Hematopoietic multipotent progenitor cell treated with erythropoietin and hydrocortisone succinate and interleukin-3 and kit ligand, for 6 days (in vitro differentiated cells): Measurements from ENCODE around the gene ABCG4.
"Not testable (repeated sequence)": the region's sequence is repeated elsewhere in the genome, so short reads cannot be mapped to it uniquely, and the experiment has no call there.

Experiments
- DNase-seq: peaks from one replicate; pipeline ENCODE4 v3.0.0-alpha.2; 2015

The ABCG4 gene

GRCh38 chr11:119185981-119186634 is 37.3 kb downstream of the ABCG4 start:
- no peak for DNase-seq

GRCh38 chr11:119187123-119187892 is 38.5 kb downstream of the ABCG4 start:
- DNase-seq: no peak

- DNase-seq: no peak
These were observed 39.2 kb downstream of the ABCG4 start for GRCh38 chr11:119188067-119188466.

DNA sequence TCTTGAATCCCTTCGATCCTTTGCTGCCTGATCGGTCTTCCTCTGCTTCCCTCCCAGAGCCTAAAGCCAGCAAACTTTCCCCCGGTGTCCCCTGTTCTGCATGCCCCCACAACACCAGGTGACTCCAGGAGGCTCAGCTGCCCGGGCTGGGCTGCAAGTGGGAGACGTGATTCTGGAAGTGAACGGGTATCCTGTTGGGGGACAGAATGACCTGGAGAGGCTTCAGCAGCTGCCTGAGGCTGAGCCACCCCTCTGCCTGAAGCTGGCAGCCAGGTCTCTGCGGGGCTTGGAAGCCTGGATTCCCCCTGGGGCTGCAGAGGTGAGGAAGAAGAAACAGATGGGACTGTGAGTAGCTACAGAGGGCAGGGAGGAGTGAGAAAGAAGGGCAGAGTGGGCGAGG is 40.0 kb downstream of the ABCG4 start:
- no peak for DNase-seq

DNA sequence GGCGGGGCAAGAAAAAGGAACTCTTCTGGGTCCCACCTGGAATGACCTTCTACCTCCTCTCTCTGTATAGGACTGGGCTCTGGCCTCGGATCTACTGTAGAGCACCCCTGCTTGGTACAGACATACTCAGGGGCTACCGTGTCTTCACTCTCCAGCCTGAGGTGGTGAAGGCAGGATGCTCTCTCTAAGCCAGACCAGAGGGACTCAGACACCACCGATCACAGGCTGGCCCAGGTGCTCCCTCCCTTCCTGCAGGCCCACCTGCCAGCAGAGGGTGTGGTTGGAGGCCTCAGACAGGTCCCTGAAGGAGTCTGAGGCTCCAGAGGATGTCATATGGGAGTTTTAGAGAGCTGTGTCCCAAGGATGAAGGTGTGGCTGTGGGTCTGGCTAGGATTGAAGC is 40.5 kb downstream of the ABCG4 start:
- DNase-seq: no peak

DNA sequence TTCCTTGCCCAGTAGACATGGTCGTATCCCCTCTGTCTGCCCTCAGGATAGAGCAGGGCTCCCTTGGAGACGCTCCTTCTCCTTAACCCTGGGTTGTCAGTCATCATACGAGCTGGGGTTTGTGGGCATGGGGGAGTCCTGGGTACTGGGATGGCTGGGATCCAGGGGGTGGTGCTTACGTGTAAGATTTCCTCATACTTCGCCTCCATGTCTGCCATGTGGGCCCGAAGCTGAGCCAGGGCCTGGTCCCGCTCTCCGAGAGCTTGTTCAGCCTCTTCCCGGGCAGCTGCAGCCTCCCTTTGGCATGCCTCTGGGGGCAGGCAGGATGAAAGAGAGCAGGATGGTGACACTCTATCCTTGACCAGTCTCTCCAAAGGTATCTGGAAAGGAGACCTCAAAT is 41.7 kb downstream of the ABCG4 start:
- no peak for DNase-seq

- DNase-seq: not testable (repeated sequence)
These were observed 42.4 kb downstream of the ABCG4 start for GRCh38 chr11:119191265-119191664.

DNA sequence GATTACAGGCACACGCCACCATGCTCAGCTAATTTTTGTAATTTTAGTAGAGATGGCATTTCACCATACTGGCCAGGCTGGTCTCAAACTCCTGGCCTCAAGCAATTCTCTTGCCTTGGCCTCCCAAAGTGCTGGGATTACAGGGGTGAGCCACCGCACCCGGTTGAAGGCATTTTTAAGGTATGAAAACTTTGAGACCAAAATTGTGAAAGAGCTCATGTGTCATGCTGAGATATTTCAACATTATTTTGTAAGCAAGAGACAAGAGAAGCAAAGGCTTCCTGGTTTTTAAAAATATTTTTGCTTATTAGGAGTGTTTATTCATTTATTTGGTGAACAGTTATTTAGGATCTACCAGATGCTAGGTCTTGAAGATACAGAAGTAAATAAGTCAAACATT is 43.3 kb downstream of the ABCG4 start:
- peak; percentile 27 for DNase-seq

DNA sequence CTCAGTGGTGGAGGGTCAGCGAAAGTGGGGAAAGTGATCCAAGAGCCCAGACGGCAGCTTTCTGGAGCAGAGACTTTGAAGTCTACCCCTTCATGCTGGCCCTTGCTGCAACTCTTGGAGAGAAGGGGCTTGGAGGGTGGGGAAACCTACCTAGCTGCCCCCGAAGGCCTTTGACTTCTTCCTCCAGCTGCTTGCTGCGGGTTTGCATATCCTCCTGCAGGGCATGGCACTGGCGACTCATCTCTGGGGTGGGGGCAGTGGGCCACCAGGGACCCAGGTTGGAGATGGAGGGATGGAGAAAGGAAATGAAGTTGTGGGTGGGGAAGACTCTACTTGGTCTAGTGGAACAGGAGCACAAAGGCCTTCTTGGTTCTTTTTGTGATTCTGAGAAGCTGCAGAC is 44.1 kb downstream of the ABCG4 start:
- DNase-seq: no peak

DNA sequence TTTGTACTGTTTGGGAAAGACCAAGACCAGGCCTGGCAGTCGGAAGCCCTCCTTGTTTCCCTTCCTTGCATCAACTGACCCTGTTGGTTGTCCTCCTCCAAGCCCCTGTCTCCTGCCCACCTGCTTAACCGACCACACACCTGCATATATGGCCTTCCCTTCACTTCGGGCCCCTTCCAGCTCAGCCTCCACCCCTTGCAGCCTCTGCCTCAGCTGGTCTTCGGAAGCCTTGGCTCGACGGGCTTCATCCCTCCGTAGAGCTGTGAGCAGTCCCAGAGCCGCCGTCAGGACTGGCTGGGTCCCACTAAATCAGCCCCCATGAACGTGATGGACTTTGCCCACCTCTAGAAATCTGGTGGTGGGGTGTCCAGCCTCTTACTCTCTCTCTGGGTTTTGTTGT is 44.8 kb downstream of the ABCG4 start:
- no peak for DNase-seq

- no peak for DNase-seq
These were observed 46.1 kb downstream of the ABCG4 start for GRCh38 chr11:119194811-119195440.

- peak; percentile 21 for DNase-seq
These were observed 46.8 kb downstream of the ABCG4 start for GRCh38 chr11:119195680-119196079.

DNA sequence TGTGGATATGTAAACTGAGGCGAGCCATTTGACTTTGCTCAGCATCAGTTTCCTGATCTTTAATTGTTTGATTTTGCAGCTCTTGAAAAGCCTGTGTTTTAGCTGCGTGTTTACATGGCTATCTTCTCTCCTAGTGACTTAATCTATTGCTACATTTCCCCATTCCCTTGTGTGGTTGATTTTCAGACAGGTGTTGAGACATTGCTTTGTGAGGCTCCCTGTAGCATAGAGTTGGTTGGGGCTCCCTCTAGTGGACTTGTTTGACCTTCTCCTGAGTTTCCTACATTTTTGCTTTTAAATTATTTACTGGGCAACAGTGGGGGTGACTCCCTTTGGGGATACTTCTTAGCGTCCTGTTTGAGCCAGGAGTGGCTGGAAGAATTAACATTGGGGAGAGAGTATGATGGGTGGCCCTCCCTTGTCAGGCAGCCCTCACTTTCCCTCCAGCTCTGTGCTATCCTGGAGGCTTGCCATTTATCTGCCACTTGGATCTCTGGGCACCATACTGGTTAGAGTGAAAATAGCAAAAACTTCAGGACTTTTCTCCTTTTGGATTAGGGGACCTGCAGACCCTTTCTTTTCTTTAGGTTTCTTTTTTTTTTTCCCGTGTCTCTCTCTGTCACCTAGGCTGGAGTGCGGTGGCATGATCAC is 48.1 kb downstream of the ABCG4 start:
- DNase-seq: peak; percentile 96

DNA sequence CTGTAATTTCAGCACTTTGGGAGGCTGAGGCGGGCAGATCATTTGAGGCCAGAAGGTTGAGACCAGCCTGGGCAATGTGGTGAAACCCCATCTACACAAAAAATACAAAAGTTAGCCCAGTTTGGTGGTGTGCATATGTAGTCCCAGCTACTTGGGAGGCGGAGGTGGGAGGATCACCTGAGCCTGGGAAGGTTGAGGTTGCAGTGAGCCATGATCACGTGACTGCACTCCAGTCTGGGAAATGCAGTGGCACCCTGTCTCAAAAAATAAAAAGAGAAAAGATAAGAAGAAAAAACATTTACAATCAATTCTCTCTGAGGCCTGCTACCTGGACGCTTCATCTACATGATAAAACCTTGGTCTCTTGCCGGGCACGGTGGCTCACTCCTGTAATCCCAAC is 50.1 kb downstream of the ABCG4 start:
- DNase-seq: no peak

- not testable (repeated sequence) for DNase-seq
These were observed 52.4 kb downstream of the ABCG4 start for GRCh38 chr11:119201236-119201635.

- DNase-seq: no peak
These were observed 53.7 kb downstream of the ABCG4 start for GRCh38 chr11:119202554-119202953.

- no peak for DNase-seq
These were observed 55.2 kb downstream of the ABCG4 start for GRCh38 chr11:119204066-119204465.

- DNase-seq: no peak
These were observed 56.2 kb downstream of the ABCG4 start for GRCh38 chr11:119205080-119205479.

DNA sequence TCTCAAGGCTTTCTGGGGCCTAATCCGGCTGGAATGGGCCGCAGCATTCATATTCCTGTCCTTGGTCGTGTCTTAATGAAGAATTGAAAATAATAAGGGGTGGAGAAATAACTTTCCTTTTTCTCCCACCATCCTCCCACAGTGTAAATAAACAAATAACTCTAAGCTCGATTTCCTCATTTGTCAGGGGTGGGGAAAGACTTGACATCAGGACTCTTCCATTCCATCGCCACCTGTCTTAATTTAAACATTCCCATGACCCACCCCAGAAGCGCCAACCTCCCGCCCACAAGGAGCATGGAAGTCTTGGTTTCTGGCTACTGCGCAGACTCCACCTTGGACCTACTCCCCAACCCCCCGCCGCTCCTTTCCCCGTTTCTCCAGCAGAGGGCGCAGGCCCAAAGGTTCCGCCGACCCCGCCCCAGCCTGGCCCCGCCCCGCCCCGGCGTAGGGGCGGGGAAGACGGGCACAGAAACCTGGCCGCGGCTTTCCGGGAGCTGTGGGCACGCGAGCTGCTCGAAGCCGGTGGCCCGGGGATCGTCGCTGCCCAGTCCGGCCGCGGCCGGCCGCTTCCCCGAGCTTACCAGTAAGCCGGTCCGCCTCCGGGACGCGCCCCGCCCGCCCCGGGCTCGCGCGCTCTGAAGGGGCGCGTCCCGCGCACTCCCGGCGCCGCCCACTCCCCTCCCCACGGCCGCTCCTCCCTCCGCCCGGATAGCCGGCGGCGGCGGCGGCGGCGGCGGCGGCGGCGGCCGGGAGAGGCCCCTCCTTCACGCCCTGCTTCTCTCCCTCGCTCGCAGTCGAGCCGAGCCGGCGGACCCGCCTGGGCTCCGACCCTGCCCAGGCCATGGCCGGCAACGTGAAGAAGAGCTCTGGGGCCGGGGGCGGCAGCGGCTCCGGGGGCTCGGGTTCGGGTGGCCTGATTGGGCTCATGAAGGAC is 57.0 kb downstream of the ABCG4 start, which contains the start of gene CBL:
Gene CBL, plus strand, starts transcription at position 766 of the 937 bp plus-strand sequence. Its CDS starts 79 bp downstream, at position 845.
- DNase-seq: peak; percentile 95

DNA sequence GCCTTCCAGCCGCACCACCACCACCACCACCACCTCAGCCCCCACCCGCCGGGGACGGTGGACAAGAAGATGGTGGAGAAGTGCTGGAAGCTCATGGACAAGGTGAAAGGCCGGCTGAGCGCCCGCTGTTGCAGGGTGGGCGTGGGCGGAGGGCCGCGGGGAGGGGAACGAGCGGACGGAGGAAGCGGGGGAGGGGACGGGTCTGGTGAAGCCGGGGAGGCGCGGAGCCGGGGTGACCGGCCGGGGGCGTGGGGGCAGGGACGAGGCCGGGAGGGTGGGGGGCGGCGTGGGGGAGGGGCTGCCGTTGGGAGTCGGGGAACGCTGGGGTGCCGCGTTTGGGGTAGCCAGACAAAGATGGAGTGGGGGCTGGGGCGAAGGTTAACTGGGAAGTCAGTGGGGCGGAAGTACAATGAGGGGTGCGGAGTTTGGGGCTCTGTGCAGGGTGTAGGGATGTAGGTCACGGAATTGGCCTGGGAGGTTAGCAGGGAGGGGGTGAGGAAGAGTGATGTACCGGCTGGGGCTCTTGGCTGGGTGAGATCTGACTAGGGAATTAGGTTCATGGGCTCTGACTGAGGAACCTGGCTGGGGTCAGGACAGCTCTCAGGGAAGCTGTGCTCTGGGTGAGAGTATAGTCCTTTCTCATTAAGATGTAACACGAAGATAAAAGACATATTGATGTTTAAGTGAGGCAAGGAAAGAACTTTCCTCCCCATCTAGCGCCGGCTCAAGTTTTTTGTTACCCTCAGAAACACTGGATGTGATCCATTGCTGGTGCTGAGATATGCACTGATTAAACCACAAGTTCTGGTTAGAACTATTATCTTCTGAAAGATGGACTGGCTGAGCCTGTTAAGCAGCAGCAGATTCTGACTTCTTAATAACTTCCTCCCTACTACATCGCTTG is 57.9 kb downstream of the ABCG4 start:
- peak; percentile 61 for DNase-seq

DNA sequence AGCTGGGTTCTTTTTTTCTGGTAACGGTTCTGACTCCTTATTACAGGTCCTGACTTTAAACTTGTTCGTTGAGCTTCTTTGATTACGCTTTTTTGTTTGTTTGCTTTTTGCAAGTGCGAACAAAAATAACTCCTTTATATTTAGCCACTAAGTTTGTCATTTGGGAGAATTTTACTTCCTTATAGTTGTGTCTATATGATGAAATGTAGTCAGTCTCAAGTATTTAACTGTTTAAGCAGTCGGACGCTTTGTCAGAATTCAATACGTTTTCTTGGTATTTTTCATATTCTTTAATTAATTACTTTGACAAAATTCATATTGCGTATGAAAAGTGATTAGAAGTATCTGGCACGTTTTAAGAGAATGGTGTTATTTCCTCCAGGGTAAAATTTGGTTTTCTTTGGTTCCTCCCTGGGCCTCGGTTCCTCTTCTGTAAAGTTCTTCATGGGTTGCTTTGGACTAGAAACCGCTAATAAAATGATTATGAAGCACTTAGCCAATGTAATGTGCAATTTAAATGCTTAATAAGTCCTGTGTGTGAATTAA is 58.6 kb downstream of the ABCG4 start:
- no peak for DNase-seq
